HepG2 (cell line): Measurements from ENCODE around the gene MRPL36. TPM values are rescaled to one million over a fixed set of nuclear protein-coding genes. Genes with fewer than 3 reads are reported as not detected.

Source experiments
- GABPB1 ChIP-seq: IDR thresholded peaks from 2 replicates; pipeline ENCODE4 v1.6.1; 2016; ENCODE audit warnings: mild to moderate bottlenecking, missing genetic modification reagents, moderate library complexity, missing compliant biosample characterization
- GATAD1 ChIP-seq: IDR thresholded peaks from 2 replicates; pipeline ENCODE4 v1.6.1; 2016; ENCODE audit warnings: missing genetic modification reagents, missing compliant biosample characterization
- GFI1 ChIP-seq: sonication (generic); formaldehyde crosslinking; IDR thresholded peaks from 2 replicates; pipeline ENCODE4 v1.5.0; 2020; ENCODE audit warnings: missing genetic modification reagents, mild to moderate bottlenecking, borderline replicate concordance
- HOXA7 ChIP-seq: sonication (generic); formaldehyde crosslinking; IDR thresholded peaks from 2 replicates; pipeline ENCODE4 v1.8.1; 2022; ENCODE audit warnings: mild to moderate bottlenecking, missing genetic modification reagents, moderate library complexity
- KDM2A ChIP-seq: sonication (generic); formaldehyde crosslinking; IDR thresholded peaks from 2 replicates; pipeline ENCODE4 v1.4.0; 2020; ENCODE audit warnings: low read depth, missing genetic modification reagents, borderline replicate concordance
- KMT2B ChIP-seq: IDR thresholded peaks from 2 replicates; pipeline ENCODE4 v1.6.1; 2016; ENCODE audit warnings: missing genetic modification reagents, missing compliant biosample characterization
- MIER3 ChIP-seq: IDR thresholded peaks from 2 replicates; pipeline ENCODE4 v1.6.1; 2016; ENCODE audit warnings: missing compliant biosample characterization, borderline replicate concordance
- MYNN ChIP-seq: sonication (generic); formaldehyde crosslinking; IDR thresholded peaks from 2 replicates; pipeline ENCODE4 v1.4.0; 2020; ENCODE audit warnings: mild to moderate bottlenecking, low read depth, missing genetic modification reagents
- NFATC3 ChIP-seq: sonication (generic); formaldehyde crosslinking; IDR thresholded peaks from 2 replicates; pipeline ENCODE4 v1.5.1; 2020; ENCODE audit warnings: mild to moderate bottlenecking, missing genetic modification reagents
- POGK ChIP-seq: sonication (generic); formaldehyde crosslinking; conservative IDR thresholded peaks from 2 replicates; pipeline ENCODE4 v1.8.0; 2022; ENCODE audit warnings: mild to moderate bottlenecking, moderate library complexity, missing genetic modification reagents
- RARA ChIP-seq: IDR thresholded peaks from 2 replicates; pipeline ENCODE4 v1.6.1; 2016; ENCODE audit warnings: missing genetic modification reagents, missing compliant biosample characterization
- RNF2 ChIP-seq: fragments of 450-650 bp; conservative IDR thresholded peaks from 2 replicates; pipeline ENCODE4 v1.6.1; 2016; ENCODE audit warnings: low read depth
- RXRB ChIP-seq: IDR thresholded peaks from 2 replicates; pipeline ENCODE4 v1.6.1; 2016; ENCODE audit warnings: borderline replicate concordance, missing genetic modification reagents, missing compliant biosample characterization
- TFDP1 ChIP-seq: IDR thresholded peaks from 2 replicates; pipeline ENCODE4 v1.6.1; 2016; ENCODE audit warnings: missing compliant biosample characterization, missing genetic modification reagents, borderline replicate concordance
- ZC3H4 ChIP-seq: sonication (generic); formaldehyde crosslinking; IDR thresholded peaks from 2 replicates; pipeline ENCODE4 v1.4.0; 2020; ENCODE audit warnings: missing genetic modification reagents, borderline replicate concordance
- ZHX1 ChIP-seq: sonication (generic); formaldehyde crosslinking; IDR thresholded peaks from 2 replicates; pipeline ENCODE4 v1.8.1; 2022; ENCODE audit warnings: low read depth, mild to moderate bottlenecking, missing genetic modification reagents
- ZNF362 ChIP-seq: sonication (generic); formaldehyde crosslinking; IDR thresholded peaks from 2 replicates; pipeline ENCODE4 v1.4.0; 2020; ENCODE audit warnings: missing genetic modification reagents, mild to moderate bottlenecking, borderline replicate concordance
- ZNF484 ChIP-seq: sonication (generic); formaldehyde crosslinking; IDR thresholded peaks from 2 replicates; pipeline ENCODE4 v1.5.1; 2020; ENCODE audit warnings: mild to moderate bottlenecking, low read depth, missing genetic modification reagents, borderline replicate concordance
- ZNF607 ChIP-seq: sonication (generic); formaldehyde crosslinking; IDR thresholded peaks from 2 replicates; pipeline ENCODE4 v1.5.1; 2020; ENCODE audit warnings: missing genetic modification reagents, mild to moderate bottlenecking, borderline replicate concordance
- ZNF660 ChIP-seq: sonication (generic); formaldehyde crosslinking; IDR thresholded peaks from 2 replicates; pipeline ENCODE4 v1.5.1; 2020; ENCODE audit warnings: mild to moderate bottlenecking, low read depth, missing genetic modification reagents, borderline replicate concordance
- ZNF709 ChIP-seq: sonication (generic); formaldehyde crosslinking; IDR thresholded peaks from 2 replicates; pipeline ENCODE4 v1.5.0; 2020; ENCODE audit warnings: mild to moderate bottlenecking, missing genetic modification reagents
- ZSCAN30 ChIP-seq: sonication (generic); formaldehyde crosslinking; IDR thresholded peaks from 2 replicates; pipeline ENCODE4 v1.5.0; 2020; ENCODE audit warnings: mild to moderate bottlenecking, missing genetic modification reagents
- polyA plus RNA-seq, 8 experiments: library from polyadenylated mRNA; depleted of rRNA in 3 of 8; stranded (reverse) in 7 of 8; unstranded in 1 of 8; fragments of >200 nt; fragmentation: Illumina TruSeq in 4 of 8; extraction: Trizol in 4 of 8; gene quantifications; 2 replicates each; pipeline versions ENCODE4 v1.2.1 to v1.2.3, GENCODE V29; 2011 to 2016; ENCODE audit warnings: low read depth in 4 of 8, missing spikeins in 1 of 8, mixed read lengths in 1 of 8; ENCODE audit not compliant: insufficient read depth in 1 of 8
- total RNA-seq, 5 experiments: library from RNA; depleted of rRNA; stranded (reverse); fragments of >200 nt; fragmentation: Illumina TruSeq; extraction: Trizol; gene quantifications; 2 replicates each; pipeline ENCODE4 v1.2.3, GENCODE V29; 2016; ENCODE audit warnings: low read depth in 1 of 5

The MRPL36 gene
- total and polyA plus RNA-seq, 2 of the 13 experiments (the other 11 are each of a cell fraction or from before 2014, with no cell fraction given) = 71.3 to 113 TPM

- TF ChIP-seq TFDP1 (CRISPR knock-in tag) (peak; percentile 46; the same call in 1 of the 2 replicates), ZSCAN30 (CRISPR knock-in tag) (no peak), ZNF660 (CRISPR knock-in tag) (no peak), ZC3H4 (peak; percentile 77; the same call in 1 of the 2 replicates), MIER3 (CRISPR knock-in tag) (peak; percentile 66; the same call in 1 of the 2 replicates), KDM2A (peak; percentile 75), ZNF709 (CRISPR knock-in tag) (peak; percentile 51), HOXA7 (CRISPR knock-in tag) (no peak), ZNF484 (CRISPR knock-in tag) (no peak; the same call in 1 of the 2 replicates), GABPB1 (CRISPR knock-in tag) (peak; percentile 87), POGK (CRISPR knock-in tag) (peak; percentile 94), ZHX1 (CRISPR knock-in tag) (peak; percentile 89; the same call in 1 of the 2 replicates), ZNF362 (peak; percentile 28; the same call in 1 of the 2 replicates), GFI1 (CRISPR knock-in tag) (no peak), RNF2 (no peak; the same call in 1 of the 2 replicates), ZNF607 (CRISPR knock-in tag) (no peak), GATAD1 (CRISPR knock-in tag) (peak; percentile 89), RARA (CRISPR knock-in tag) (peak; percentile 56), KMT2B (CRISPR knock-in tag) (peak; percentile 60), RXRB (CRISPR knock-in tag) (peak; percentile 38; the same call in 1 of the 2 replicates), MYNN (CRISPR knock-in tag) (no peak), NFATC3 (0 out of 2 replicates have a peak, but pooled peaks have one; percentile 61)
These were observed at the start of gene MRPL36 (continued) for GRCh38 chr5:1799602-1800471.
